ENCODE measurements around the gene PTPRK. TPM values are rescaled to one million over a fixed set of nuclear protein-coding genes. Genes with fewer than 3 reads are reported as not detected.

Gene PTPRK
- total and polyA plus RNA-seq, 9 of the 15 experiments (the other 6 are each of a cell fraction or from before 2014, with no cell fraction given), result 0.04 to 0.51 TPM; not detected in 7

DNA sequence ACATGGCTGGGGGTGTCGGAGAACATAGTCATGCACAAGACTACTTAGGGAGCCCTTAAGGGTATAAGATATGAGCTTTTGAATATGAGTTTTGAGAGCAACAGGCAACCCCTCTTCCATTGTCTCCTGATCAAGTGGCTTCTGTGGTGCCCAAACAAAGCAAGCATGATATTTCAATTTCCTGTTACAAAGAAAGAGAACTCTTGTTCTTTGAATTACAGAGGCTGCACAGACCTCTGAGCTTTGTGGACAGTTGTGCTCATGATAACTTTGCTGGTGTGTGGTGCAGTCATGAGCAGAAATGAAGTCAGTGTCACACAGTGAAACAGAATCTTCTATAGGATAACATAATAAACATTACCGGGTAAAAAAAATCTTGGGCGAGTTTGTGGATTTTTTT is 552.7 kb downstream of the PTPRK start:
- Histone ChIP-seq H3K79me2 (ENCODE audit: control insufficient read depth, insufficient read depth, low read length) (no peaks in the 10 kb centered on the region), H4K20me1 (replicated peaks; ENCODE audit: control insufficient read depth, insufficient read depth, low read length) (no peaks in the 10 kb centered on the region), H3K9ac (ENCODE audit: insufficient read depth in 1 of 2, low read depth in 2 of 2, low read length in 2 of 2) (no peak overlapping the region), H3K4me2 (ENCODE audit: insufficient read depth, low read length) (no peak overlapping the region), H3K9me3 (replicated peaks; ENCODE audit: control insufficient read depth, insufficient read depth, low read depth, low read length) (no peaks in the 10 kb centered on the region), H3K9me1 (ENCODE audit: control insufficient read depth, insufficient read depth, low read length) (no peaks in the 10 kb centered on the region), H2AFZ (ENCODE audit: low read depth, low read length) (no peak overlapping the region), H3K4me3 (no peak overlapping the region), H3K36me3 (ENCODE audit: control insufficient read depth, insufficient read depth, low read length) (no peaks in the 10 kb centered on the region), H3K4me1 (replicated peaks in 1 of 2; ENCODE audit: control insufficient read depth in 2 of 2, insufficient read depth in 2 of 2, low read length in 2 of 2) (no peaks in the 10 kb centered on the region), H3K27me3 (ENCODE audit: control insufficient read depth in 2 of 2, insufficient read depth in 2 of 2, low read length in 2 of 2) (no peaks in the 10 kb centered on the region), H3K27ac (ENCODE audit: extremely low read depth, low read depth, low read length) (no peak overlapping the region)
- ATAC-seq, result no peak
- intact Hi-C loops (cut with micrococcal nuclease), result no loop called here
- no peak for FAIRE-seq
- DNase-seq (ENCODE audit: extremely low read depth in 1 of 4, low spot score in 3 of 4), result no peak
- CTCF ChIA-PET (ENCODE audit: low intra/inter-chr PET ratio), result no interaction called here
- POLR2A ChIA-PET, result no interaction called here
- in situ Hi-C loops (cut with MboI), result no loop called here
- no TSS peak for BruUV-seq (replicated peaks)
- WGBS (ENCODE audit: insufficient coverage, low coverage, missing lambda C conversion rate), result 2% methylated on average over 3 of the region's 3 CpGs
- TF ChIP-seq NCOA2 (IDR thresholded peaks at IDR 0.05; ENCODE audit: partially characterized antibody in 2 of 2) (no peak), ZNF75A (CRISPR knock-in tag; IDR thresholded peaks at IDR 0.05) (no peak), NFE2L1 (tag; IDR thresholded peaks at IDR 0.05; ENCODE audit: borderline replicate concordance, low read depth) (no peak), PHF20 (IDR thresholded peaks at IDR 0.05; ENCODE audit: partially characterized antibody) (no peak), ZNF140 (CRISPR knock-in tag; IDR thresholded peaks at IDR 0.05) (no peak), ASH1L (IDR thresholded peaks at IDR 0.05; ENCODE audit: borderline replicate concordance, low read depth, partially characterized antibody) (no peak), BHLHE40 (IDR thresholded peaks at IDR 0.05; ENCODE audit: low read length) (no peak), ZNF217 (CRISPR knock-in tag; IDR thresholded peaks at IDR 0.05) (no peak), ZBTB1 (CRISPR knock-in tag; IDR thresholded peaks at IDR 0.05; ENCODE audit: borderline replicate concordance, low read depth) (no peak), FIP1L1 (IDR thresholded peaks at IDR 0.05; ENCODE audit: low read depth, low read length, poor library complexity, severe bottlenecking) (no peak), ETV6 (IDR thresholded peaks at IDR 0.05; ENCODE audit: borderline replicate concordance in 1 of 2, low read depth in 2 of 2, low read length in 1 of 2) (no peak), ETV6 (CRISPR knock-in tag; IDR thresholded peaks at IDR 0.05; ENCODE audit: borderline replicate concordance) (no peak), ZNF507 (tag; conservative IDR thresholded peaks at IDR 0.05) (no peak)
- TF ChIP-seq, protein P1, sequence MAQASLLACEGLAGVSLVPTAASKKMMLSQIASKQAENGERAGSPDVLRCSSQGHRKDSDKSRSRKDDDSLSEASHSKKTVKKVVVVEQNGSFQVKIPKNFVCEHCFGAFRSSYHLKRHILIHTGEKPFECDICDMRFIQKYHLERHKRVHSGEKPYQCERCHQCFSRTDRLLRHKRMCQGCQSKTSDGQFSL (CRISPR knock-in tag; IDR thresholded peaks at IDR 0.05), result no peak
- TF ChIP-seq, protein P1 (tag; IDR thresholded peaks at IDR 0.05), result no peak
- TF ChIP-seq, protein P2, sequence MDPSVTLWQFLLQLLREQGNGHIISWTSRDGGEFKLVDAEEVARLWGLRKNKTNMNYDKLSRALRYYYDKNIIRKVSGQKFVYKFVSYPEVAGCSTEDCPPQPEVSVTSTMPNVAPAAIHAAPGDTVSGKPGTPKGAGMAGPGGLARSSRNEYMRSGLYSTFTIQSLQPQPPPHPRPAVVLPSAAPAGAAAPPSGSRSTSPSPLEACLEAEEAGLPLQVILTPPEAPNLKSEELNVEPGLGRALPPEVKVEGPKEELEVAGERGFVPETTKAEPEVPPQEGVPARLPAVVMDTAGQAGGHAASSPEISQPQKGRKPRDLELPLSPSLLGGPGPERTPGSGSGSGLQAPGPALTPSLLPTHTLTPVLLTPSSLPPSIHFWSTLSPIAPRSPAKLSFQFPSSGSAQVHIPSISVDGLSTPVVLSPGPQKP (CRISPR knock-in tag; IDR thresholded peaks at IDR 0.05), result no peak
- TF ChIP-seq, protein P3, sequence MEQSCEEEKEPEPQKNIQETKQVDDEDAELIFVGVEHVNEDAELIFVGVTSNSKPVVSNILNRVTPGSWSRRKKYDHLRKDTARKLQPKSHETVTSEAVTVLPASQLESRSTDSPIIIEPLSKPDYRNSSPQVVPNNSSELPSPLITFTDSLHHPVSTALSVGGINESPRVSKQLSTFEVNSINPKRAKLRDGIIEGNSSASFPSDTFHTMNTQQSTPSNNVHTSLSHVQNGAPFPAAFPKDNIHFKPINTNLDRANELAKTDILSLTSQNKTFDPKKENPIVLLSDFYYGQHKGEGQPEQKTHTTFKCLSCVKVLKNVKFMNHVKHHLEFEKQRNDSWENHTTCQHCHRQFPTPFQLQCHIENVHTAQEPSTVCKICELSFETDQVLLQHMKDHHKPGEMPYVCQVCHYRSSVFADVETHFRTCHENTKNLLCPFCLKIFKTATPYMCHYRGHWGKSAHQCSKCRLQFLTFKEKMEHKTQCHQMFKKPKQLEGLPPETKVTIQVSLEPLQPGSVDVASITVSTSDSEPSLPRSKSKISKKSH (CRISPR knock-in tag; IDR thresholded peaks at IDR 0.05), result no peak

Measured in K562 (cell line).